ENCODE measurements around the gene TNPO1.

- TF ChIP-seq POLR2A (IDR thresholded peaks at IDR 0.05) = no peak
- no peak for TF ChIP-seq CTCF (IDR thresholded peaks at IDR 0.05)
These were observed 46.2 kb upstream of the TNPO1 start for GRCh38 chr5:72770266-72770665.
